ENCODE measurements around the gene FOXRED1. TPM values are rescaled to one million over a fixed set of nuclear protein-coding genes. Genes with fewer than 3 reads are reported as not detected.

FOXRED1 gene
- total and polyA plus RNA-seq, 10 of the 15 experiments (the other 5 are each of a cell fraction or from before 2014, with no cell fraction given) = 9.9 to 67.7 (median 38.0) TPM

- FAIRE-seq = no peak
- no peak for TF ChIP-seq ZBTB11 (CRISPR knock-in tag; IDR thresholded peaks at IDR 0.05)
- no peak for TF ChIP-seq KAT2A (conservative IDR thresholded peaks at IDR 0.05; ENCODE audit: control insufficient read depth, low read depth, low read length)
- TF ChIP-seq CHD1 (IDR thresholded peaks at IDR 0.05; ENCODE audit: low read depth, low read length) = no peak
- TF ChIP-seq MXI1 (IDR thresholded peaks at IDR 0.05; ENCODE audit: low read depth, low read length) = no peak
- no peak for TF ChIP-seq ZBED1 (IDR thresholded peaks at IDR 0.05; ENCODE audit: borderline replicate concordance)
- TF ChIP-seq HDGF (IDR thresholded peaks at IDR 0.05) = no peak
- TF ChIP-seq NFIC (IDR thresholded peaks at IDR 0.05; ENCODE audit: low read depth, low read length) = no peak
- TF ChIP-seq BMI1 (IDR thresholded peaks at IDR 0.05; ENCODE audit: borderline replicate concordance) = no peak
- TF ChIP-seq CREM (IDR thresholded peaks at IDR 0.05; ENCODE audit: low read depth) = no peak
- no peak for TF ChIP-seq SRF (IDR thresholded peaks at IDR 0.05; ENCODE audit: low read depth in 2 of 2, low read length in 2 of 2)
- TF ChIP-seq CBFB (IDR thresholded peaks at IDR 0.05; ENCODE audit: low read depth) = no peak
- TF ChIP-seq NR2F1 (conservative IDR thresholded peaks at IDR 0.05) = no peak
- TF ChIP-seq NKRF (conservative IDR thresholded peaks at IDR 0.05) = no peak
- TF ChIP-seq ZBTB40 (IDR thresholded peaks at IDR 0.05; ENCODE audit: borderline replicate concordance) = no peak
- TF ChIP-seq POLR2AphosphoS2 (IDR thresholded peaks at IDR 0.05; ENCODE audit: low read depth, low read length) = no peak
These were observed 36.3 kb upstream of the FOXRED1 start for GRCh38 chr11:126232683-126233082.

More at GRCh38 chr11:126232683-126233082, 36.3 kb upstream of the FOXRED1 start:
- WGBS (ENCODE audit: insufficient coverage, insufficient replicate concordance, low lambda C conversion rate, missing lambda C conversion rate) = 88% methylated on average over 3 of the region's 3 CpGs
- no peak overlapping the region for H3K27ac ChIP-seq (ENCODE audit: control insufficient read depth, insufficient read depth)
- in situ Hi-C loops (cut with MboI) = no loop called here
- H3K4me2 ChIP-seq (ENCODE audit: control insufficient read depth, insufficient read depth) = no peak overlapping the region
- H3K4me1 ChIP-seq (ENCODE audit: control insufficient read depth, insufficient read depth, low read length) = no peaks in the 10 kb centered on the region
- no peaks in the 10 kb centered on the region for H3K9me3 ChIP-seq (replicated peaks; ENCODE audit: control insufficient read depth, insufficient read depth, low read length)
- RAD21 ChIA-PET (ENCODE audit: unreplicated experiment) = no interaction called here
- ATAC-seq (no peak), DNase-seq (ENCODE audit: low read depth, low spot score) (no peak)
- H4K20me1 ChIP-seq (ENCODE audit: control insufficient read depth, insufficient read depth) = no peaks in the 10 kb centered on the region
- BruUV-seq (replicated peaks) = no TSS peak
- CTCF ChIA-PET = no interaction called here
- H3K9ac ChIP-seq (ENCODE audit: control insufficient read depth, insufficient read depth, low read length) = no peak overlapping the region
- SMC1A ChIA-PET (ENCODE audit: uncharacterized antibody, unreplicated experiment) = no interaction called here
- intact Hi-C loops (cut with micrococcal nuclease; ENCODE audit: unreplicated experiment) = no loop called here
- H3K27me3 ChIP-seq (replicated peaks in 1 of 2; ENCODE audit: control insufficient read depth in 2 of 2, insufficient read depth in 2 of 2, low read length in 1 of 2) = no peaks in the 10 kb centered on the region
- POLR2A ChIA-PET = no interaction called here
- no peak overlapping the region for H2AFZ ChIP-seq (ENCODE audit: control insufficient read depth, low read depth, low read length)
- H3K79me2 ChIP-seq (ENCODE audit: control insufficient read depth, insufficient read depth, low read length) = no peaks in the 10 kb centered on the region
- H3K36me3 ChIP-seq (ENCODE audit: control insufficient read depth in 2 of 2, insufficient read depth in 2 of 2, low read length in 1 of 2) = peaks cover 2 to 4% of the 10 kb centered on the region in 2 experiments; a peak in 3 of 4 replicates
- no peak overlapping the region for H3K4me3 ChIP-seq

Data from GM12878 (cell line).